Vagina (tissue), 2 donors: Measurements from ENCODE around the gene RIN3.

Experiments used
- POLR2AphosphoS5 ChIP-seq, 2 donors: sonication (generic); formaldehyde crosslinking; IDR thresholded peaks; one replicate each; pipeline ENCODE4 v1.9.0; 2017; ENCODE audit warnings: antibody characterized with exemption in 2 of 2, mild to moderate bottlenecking in 2 of 2, low read depth in 1 of 2; ENCODE audit not compliant: insufficient read depth in 1 of 2
- TF ChIP-seq, protein P1 (sequence below), 3 experiments: fragments of 450-650 bp in 2 of 3; fragments of 200-600 bp in 1 of 3; sonication (generic) in 1 of 3; IDR thresholded peaks; one replicate each; pipeline ENCODE4 v1.5.1; 2017 to 2019; ENCODE audit warnings: antibody characterized with exemption in 3 of 3, mild to moderate bottlenecking in 2 of 3, moderate library complexity in 2 of 3

GRCh38 chr14:92480856-92481255 lies 32.7 kb upstream of the RIN3 start:
- TF ChIP-seq, protein P1, sequence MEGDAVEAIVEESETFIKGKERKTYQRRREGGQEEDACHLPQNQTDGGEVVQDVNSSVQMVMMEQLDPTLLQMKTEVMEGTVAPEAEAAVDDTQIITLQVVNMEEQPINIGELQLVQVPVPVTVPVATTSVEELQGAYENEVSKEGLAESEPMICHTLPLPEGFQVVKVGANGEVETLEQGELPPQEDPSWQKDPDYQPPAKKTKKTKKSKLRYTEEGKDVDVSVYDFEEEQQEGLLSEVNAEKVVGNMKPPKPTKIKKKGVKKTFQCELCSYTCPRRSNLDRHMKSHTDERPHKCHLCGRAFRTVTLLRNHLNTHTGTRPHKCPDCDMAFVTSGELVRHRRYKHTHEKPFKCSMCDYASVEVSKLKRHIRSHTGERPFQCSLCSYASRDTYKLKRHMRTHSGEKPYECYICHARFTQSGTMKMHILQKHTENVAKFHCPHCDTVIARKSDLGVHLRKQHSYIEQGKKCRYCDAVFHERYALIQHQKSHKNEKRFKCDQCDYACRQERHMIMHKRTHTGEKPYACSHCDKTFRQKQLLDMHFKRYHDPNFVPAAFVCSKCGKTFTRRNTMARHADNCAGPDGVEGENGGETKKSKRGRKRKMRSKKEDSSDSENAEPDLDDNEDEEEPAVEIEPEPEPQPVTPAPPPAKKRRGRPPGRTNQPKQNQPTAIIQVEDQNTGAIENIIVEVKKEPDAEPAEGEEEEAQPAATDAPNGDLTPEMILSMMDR (IDR thresholded peaks at IDR 0.05): no peak
- no peak for TF ChIP-seq POLR2AphosphoS5 (IDR thresholded peaks at IDR 0.05; ENCODE audit: insufficient read depth in 1 of 2, low read depth in 1 of 2)
